Activated T-cell treated with anti-CD3 and anti-CD28 coated beads for 48 hours (primary cell): ENCODE measurements around the gene SNAP25.

Source experiments
- DNase-seq: peaks from one replicate; pipeline ENCODE4 v3.0.0-alpha.2; 2020; ENCODE audit warnings: low read depth

Gene SNAP25

GRCh38 chr20:10216146-10216791, 2.4 kb upstream of the SNAP25 start:
- DNase-seq: no peak

- peak; percentile 23 for DNase-seq
These were observed 764 bp upstream of the SNAP25 start for GRCh38 chr20:10217721-10218410.

- peak; percentile 54 for DNase-seq
These were observed 792 bp downstream of the SNAP25 start for GRCh38 chr20:10219452-10219791.

- no peak for DNase-seq
These were observed 1.5 kb downstream of the SNAP25 start for GRCh38 chr20:10219993-10220750.

- no peak for DNase-seq
These were observed 2.4 kb downstream of the SNAP25 start for GRCh38 chr20:10221021-10221420.

- DNase-seq: no peak
These were observed 6.9 kb downstream of the SNAP25 start for GRCh38 chr20:10225439-10226060.

DNA sequence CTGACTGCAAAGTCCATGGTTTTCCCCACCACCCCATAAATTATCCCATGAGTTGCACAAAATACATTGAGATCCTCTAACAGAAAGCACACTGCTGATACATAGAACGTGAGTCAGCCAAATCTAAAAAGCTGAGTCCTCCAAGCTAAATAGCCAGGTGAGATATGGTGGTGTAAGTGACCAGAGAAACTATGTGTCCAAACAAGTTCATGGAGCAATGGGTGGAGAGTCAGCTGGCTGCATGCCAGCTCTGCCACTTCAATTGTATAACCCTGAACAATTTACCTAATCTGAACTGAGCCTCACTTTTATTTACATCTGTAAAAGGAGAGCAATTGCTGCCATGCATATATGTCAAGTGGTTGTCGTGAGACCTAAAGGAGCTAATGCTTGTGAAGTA, 9.7 kb downstream of the SNAP25 start:
- DNase-seq: no peak

DNA sequence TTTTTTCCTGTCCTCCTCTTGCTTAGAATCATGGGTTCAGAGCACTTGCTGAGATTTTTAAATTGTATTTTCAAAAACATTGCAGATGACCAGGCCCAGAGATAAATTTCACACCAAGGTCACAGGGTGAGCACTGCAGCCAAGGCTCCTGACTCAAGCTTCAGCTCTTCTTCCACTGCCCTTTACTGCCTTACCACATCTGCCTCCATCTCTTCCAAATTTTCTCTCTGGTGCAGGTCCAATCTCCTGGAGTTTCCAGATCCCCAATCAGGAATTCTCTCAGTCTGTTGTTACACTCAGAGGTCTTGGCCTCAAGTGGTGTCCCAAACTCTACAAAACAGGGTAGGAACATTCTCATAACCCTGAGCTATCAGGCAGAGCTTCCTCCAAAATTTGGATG, 12.7 kb downstream of the SNAP25 start:
- no peak for DNase-seq

GRCh38 chr20:10236540-10237533, 18.2 kb downstream of the SNAP25 start:
- DNase-seq: no peak

DNA sequence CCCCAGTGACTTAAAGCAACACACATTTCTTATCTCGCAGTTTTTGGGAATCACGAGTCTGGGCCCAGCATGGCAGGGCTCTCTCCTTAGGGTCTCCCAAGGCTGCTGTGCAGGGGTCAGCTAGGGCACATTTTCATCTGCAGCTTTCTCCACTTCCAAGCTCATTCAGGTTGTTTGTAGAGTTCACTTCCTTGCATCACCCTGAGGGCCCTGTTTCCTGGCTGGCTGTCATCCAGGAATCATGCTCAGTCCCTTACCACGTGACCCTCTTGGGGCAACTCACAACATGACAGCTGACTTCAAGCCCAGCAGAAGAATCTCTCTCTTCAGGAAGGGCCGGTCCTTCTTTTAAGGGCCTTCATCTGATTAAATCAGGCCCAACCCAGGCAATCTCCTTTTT, 21.3 kb downstream of the SNAP25 start:
- DNase-seq: no peak

- DNase-seq: no peak
These were observed 22.0 kb downstream of the SNAP25 start for GRCh38 chr20:10240655-10241054.

GRCh38 chr20:10242166-10242565, 23.5 kb downstream of the SNAP25 start:
- no peak for DNase-seq

GRCh38 chr20:10247440-10247839, 28.8 kb downstream of the SNAP25 start:
- DNase-seq: no peak

DNA sequence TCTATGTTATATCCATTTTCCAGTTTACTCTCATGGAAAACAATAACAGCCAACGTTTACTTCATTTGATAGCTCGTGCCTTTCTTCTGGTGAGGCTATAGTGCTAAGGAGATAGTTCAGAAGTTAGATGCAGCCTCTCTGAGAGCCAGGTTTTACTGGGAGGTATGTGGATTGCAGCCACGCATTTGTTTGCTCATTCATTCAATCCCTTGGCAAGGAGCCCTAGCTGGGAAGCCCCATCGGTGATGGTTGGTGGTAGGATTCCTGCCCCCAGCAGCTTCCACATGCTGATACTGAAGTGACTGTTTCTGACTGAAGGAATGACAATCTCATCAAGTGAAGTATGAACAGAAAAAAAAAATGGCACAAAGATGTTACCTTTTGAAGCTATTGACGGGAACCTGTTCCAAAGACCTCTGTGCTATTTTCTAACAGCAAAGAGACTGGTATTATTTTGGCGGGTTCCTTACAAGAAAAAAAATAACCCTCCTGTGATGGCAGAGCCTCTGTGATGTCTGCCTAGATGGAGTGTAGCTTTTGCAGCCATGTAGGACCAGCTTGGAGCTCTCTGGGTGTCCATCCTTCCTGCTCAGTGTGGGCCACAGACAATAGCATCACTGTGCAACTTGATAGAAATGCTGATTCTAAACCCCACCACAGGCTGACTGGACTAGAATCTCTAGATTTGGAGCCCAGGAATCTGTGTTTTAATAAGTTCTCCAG, 30.6 kb downstream of the SNAP25 start:
- no peak for DNase-seq

- DNase-seq: no peak
These were observed 31.2 kb downstream of the SNAP25 start for GRCh38 chr20:10249822-10250221.

GRCh38 chr20:10250902-10251301, 32.3 kb downstream of the SNAP25 start:
- no peak for DNase-seq

DNA sequence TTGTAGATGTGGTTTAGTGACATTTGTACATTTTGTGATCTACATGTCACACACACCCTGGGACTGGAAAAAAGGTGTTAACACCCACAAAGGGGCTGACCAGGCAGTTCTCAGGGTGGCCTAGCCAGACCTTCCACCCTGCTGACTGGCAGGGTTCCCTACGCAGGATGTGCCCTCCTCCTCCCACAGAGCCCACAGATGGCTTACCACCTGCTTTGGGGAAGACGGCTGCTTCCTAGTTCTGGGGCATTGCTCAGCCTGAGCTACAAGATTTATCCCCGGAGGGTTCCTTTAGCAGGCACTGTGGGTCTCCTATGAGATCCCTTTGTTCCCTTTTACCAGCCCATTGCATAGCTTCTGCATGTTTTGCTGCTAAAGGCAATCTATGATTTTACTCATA, 35.1 kb downstream of the SNAP25 start:
- no peak for DNase-seq

- DNase-seq: no peak
These were observed 37.2 kb downstream of the SNAP25 start for GRCh38 chr20:10255846-10256245.

GRCh38 chr20:10259166-10259565, 40.5 kb downstream of the SNAP25 start:
- DNase-seq: no peak

DNA sequence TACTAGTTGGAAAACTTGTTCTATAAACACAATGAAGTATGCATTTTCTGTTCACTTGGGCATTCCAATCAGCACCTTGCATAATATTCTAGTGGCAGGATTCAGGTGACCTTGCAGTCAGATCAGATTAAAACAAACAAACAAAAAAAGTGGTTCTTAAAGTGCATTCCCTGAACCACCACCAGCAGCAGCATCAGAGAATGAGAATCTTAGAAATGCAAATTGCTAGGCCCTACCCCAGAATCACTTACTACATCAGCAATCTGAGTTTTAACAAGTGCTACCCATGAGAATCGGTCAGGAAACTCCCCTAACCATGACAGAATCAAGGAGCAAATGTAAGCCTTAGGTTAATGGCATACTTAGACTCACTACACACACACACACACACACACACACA, 41.7 kb downstream of the SNAP25 start:
- DNase-seq: no peak

DNA sequence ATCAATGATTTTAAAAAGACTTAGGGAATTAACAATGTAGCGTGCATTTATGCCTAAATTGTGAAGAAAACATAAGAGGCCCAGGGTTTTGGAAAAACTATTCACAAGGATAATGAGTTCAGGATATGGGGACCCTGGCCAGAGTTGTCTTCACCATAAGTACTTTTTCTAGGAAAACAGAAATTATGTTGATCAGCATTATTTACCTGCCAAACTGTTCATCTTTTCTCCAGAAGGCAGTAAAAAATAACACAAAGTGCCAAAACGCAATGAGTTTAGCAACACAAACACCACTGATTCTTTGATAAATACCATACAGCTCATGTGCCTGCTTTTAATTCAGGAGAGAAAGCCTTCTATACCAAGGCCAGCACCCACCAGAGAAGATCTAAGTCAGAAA, 43.1 kb downstream of the SNAP25 start:
- DNase-seq: no peak
